Colonic mucosa (tissue), 4 donors: ENCODE data around the gene MMP20. TPM values are rescaled to one million over a fixed set of nuclear protein-coding genes. Genes with fewer than 3 reads are reported as not detected.

ENCODE experiments used
- DNase-seq: peaks from one replicate; pipeline ENCODE4 v3.0.0-alpha.2; 2020
- H3K27ac ChIP-seq: fragments of 200-600 bp; one replicate; pipeline ENCODE4 v1.8.0; 2021
- H3K27me3 ChIP-seq: fragments of 200-600 bp; one replicate; pipeline ENCODE4 v1.8.0; 2021
- H3K36me3 ChIP-seq: fragments of 200-600 bp; one replicate; pipeline ENCODE4 v1.8.0; 2021
- H3K4me1 ChIP-seq: fragments of 200-600 bp; one replicate; pipeline ENCODE4 v1.8.0; 2021; ENCODE audit warnings: mild to moderate bottlenecking
- H3K4me3 ChIP-seq: fragments of 200-600 bp; one replicate; pipeline ENCODE4 v1.8.0; 2021
- H3K9ac ChIP-seq, 2 donors: one replicate each; pipeline ENCODE4 v1.7.0; 2013; ENCODE audit warnings: control low read depth in 2 of 2, low read depth in 2 of 2, low read length in 2 of 2
- H3K9me3 ChIP-seq: fragments of 200-600 bp; one replicate; pipeline ENCODE4 v1.8.0; 2021
- CTCF ChIP-seq: fragments of 200-600 bp; IDR thresholded peaks from one replicate; pipeline ENCODE4 v1.8.0; 2022; ENCODE audit warnings: antibody characterized with exemption, mild to moderate bottlenecking
- intact Hi-C: fragments of 100-400 bp; cut with DNase I; formaldehyde crosslinking; loops from one replicate; pipeline ENCODE4 v1.14.1; 2022
- total RNA-seq, 2 donors: library from RNA; stranded (reverse); fragmentation: NEBNext Ultra II Directional in 1 of 2; extraction: Animal tissue kit (Norgen Biotek cat#: 25700) in 1 of 2; gene quantifications; one replicate each; pipeline ENCODE4 v1.2.1, GENCODE V29; 2021
- donor health status: healthy.
- donor health status: DM: no; HTN: no; CAD: no.
- donor health status: DM: no; HTN: no; CAD: no.

MMP20 gene
- total RNA-seq, 2 donors from 2014 or later: not detected

DNA sequence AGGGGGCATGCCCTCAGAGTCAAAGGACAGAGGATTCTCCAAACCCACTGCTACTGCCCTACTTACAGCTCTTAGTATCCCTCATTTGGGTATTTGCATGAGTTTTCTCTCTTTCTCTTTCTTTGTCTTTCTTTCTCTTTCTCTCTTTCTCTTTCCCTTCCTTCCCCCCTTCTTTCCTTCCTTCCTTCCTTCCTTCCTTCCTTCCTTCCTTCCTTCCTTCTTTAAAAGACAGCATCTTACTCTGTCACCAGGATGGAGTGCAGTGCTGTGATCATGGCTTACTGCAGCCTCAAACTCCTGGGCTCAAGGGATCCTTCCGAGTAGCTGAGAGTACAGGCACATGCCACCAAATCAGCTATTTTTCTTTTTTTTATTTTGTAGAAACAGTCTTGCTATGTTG is 80.5 kb downstream of the MMP20 start:
- Histone ChIP-seq H3K27me3 (no peaks in the 10 kb centered on the region), H3K36me3 (no peaks in the 10 kb centered on the region), H3K4me3 (no peak overlapping the region), H3K9ac (no peak overlapping the region), H3K4me1 (no peaks in the 10 kb centered on the region), H3K27ac (no peak overlapping the region), H3K9me3 (no peaks in the 10 kb centered on the region)
- TF ChIP-seq CTCF: no peak
- intact Hi-C loops: no loop called here
- no peak for DNase-seq

- H3K9me3 ChIP-seq: no peaks in the 10 kb centered on the region
- intact Hi-C loops: no loop called here
- H3K4me3 ChIP-seq: no peak overlapping the region
- H3K36me3 ChIP-seq: no peaks in the 10 kb centered on the region
- H3K27ac ChIP-seq: no peak overlapping the region
- no peaks in the 10 kb centered on the region for H3K4me1 ChIP-seq
- no peaks in the 10 kb centered on the region for H3K27me3 ChIP-seq
- no peak for DNase-seq
- no peak for TF ChIP-seq CTCF
- H3K9ac ChIP-seq: no peak overlapping the region
These were observed 85.6 kb downstream of the MMP20 start for GRCh38 chr11:102539567-102539966.

DNA sequence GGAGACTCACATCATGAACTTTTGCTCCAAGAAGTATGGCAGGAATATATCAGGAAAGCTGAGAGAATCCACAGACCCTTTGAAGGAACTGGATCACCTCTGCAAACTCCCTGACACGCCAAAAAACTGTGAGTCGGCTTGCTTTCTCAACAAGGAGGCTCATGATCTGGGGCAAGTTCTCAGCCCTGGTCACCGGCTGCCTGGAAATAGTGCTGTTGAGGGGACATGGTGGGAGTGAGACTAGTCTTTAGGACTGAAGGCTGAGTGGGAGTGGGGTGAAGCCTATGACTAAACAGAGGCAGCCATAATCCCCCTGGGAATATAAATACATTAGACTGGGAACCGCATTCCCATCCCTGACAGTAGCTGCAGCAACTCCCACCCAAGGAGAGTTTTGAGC is 86.2 kb downstream of the MMP20 start:
- Histone ChIP-seq H3K36me3 (no peaks in the 10 kb centered on the region), H3K9me3 (no peaks in the 10 kb centered on the region), H3K27ac (no peak overlapping the region), H3K4me3 (no peak overlapping the region), H3K9ac (no peak overlapping the region), H3K4me1 (no peaks in the 10 kb centered on the region), H3K27me3 (no peaks in the 10 kb centered on the region)
- TF ChIP-seq CTCF: no peak
- intact Hi-C loops: no loop called here
- DNase-seq: no peak

DNA sequence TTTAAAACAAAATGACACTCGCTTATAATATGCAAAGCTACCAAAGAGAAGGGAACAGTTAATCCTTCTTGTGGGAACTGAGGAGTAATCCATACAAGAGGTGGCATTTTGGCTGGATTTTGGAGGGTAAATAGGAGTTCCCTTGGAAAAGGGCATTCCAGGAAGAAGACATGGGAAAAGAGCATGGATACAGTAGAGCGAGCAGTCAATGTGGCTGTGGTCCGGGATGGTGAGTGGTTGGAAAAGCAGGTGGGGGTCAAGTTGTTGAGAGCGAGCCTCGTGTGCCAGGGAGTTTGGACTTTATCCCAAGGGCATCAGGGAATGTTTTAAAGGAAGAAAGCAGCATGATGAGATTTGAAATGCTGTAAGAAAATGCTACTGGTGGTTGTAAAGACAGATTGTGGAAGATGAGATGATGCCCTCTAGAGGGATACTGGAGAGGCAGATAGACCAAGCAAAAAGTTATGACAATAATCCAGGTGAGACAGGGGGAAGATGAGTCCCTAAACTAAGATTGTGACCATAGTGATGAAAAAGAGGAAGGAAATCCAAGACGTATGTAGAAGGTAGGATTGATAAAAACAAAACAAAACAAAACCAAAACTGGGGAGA is 90.8 kb downstream of the MMP20 start:
- Histone ChIP-seq H3K4me1 (no peaks in the 10 kb centered on the region), H3K36me3 (no peaks in the 10 kb centered on the region), H3K9ac (no peak overlapping the region), H3K4me3 (no peak overlapping the region), H3K27me3 (no peaks in the 10 kb centered on the region), H3K27ac (no peak overlapping the region), H3K9me3 (no peaks in the 10 kb centered on the region)
- no peak for DNase-seq
- intact Hi-C loops: no loop called here
- no peak for TF ChIP-seq CTCF

GRCh38 chr11:102530558-102530957 is 94.6 kb downstream of the MMP20 start, which contains the start of gene MMP7:
Gene MMP7 (minus strand): TSS chr11:102530747. CDS start chr11:102530700, 47 bp downstream.
- H3K9ac ChIP-seq: no peak within 1 kb of the TSS
- no peak within 1 kb of the TSS for H3K27ac ChIP-seq
- TF ChIP-seq CTCF: no peak
- no peaks in the 10 kb centered on the region for H3K27me3 ChIP-seq
- H3K9me3 ChIP-seq: no peaks in the 10 kb centered on the region
- no peak for DNase-seq
- H3K4me3 ChIP-seq: no peak within 1 kb of the TSS
- intact Hi-C loops: no loop called here
- H3K36me3 ChIP-seq: no peaks in the 10 kb centered on the region
- no peaks in the 10 kb centered on the region for H3K4me1 ChIP-seq
